C1 segment of cervical spinal cord (tissue), 14 donors: ENCODE measurements around the gene MYD88.

Experiments used
- DNase-seq, 14 donors: peaks; one replicate each; lab custom pipeline; 2025; lab: John Stamatoyannopoulos, UW

Gene MYD88

DNA sequence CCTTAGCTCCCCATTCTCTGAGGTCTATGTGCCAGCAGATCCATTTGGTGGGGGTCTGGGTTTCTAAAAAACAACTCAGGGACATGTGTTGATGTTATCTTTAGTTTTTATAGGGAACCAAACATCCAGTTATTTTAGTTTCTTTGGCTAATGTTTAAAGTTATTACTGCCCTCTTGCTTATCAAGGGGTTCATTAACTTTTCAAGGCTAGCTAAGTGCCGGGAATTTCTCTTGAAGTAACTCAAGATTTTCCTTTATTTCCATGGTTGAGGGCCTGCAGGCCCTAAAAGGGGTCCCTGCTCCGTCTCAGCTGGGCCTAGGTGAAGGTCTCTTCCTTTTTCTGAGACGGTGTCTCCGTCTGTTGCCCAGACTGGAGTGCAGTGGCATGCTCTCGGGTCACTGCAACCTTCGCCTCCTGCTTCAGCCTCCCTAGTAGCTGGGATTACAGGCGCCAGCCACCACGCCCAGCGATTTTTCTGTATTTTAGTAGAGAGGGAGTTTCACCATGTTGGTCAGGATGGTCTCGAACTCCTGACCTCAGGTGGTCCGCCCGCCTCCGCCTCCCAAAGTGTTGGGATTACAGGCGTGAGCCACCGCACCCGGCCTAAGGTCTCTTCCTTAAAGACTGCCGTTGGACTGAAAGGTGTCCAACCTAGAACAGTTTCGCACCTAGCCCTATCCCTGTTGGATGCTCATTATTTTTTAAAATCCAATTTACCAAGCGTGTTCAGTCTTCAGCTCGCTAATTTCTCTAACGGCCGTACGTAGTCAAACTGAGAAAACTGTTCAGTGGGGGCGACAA, 25.6 kb downstream of the MYD88 start:
- peak in 1 of 14 donors; percentile 45 for DNase-seq

GRCh38 chr3:38164643-38164951, 26.1 kb downstream of the MYD88 start:
- DNase-seq = no peak

GRCh38 chr3:38164952-38165721, 26.7 kb downstream of the MYD88 start, which contains the start of gene OXSR1:
Gene OXSR1 (plus strand): TSS chr3:38165537. CDS start chr3:38165877, 340 bp downstream.
- peak; percentile 87 to 100 (median 98) for DNase-seq

DNA sequence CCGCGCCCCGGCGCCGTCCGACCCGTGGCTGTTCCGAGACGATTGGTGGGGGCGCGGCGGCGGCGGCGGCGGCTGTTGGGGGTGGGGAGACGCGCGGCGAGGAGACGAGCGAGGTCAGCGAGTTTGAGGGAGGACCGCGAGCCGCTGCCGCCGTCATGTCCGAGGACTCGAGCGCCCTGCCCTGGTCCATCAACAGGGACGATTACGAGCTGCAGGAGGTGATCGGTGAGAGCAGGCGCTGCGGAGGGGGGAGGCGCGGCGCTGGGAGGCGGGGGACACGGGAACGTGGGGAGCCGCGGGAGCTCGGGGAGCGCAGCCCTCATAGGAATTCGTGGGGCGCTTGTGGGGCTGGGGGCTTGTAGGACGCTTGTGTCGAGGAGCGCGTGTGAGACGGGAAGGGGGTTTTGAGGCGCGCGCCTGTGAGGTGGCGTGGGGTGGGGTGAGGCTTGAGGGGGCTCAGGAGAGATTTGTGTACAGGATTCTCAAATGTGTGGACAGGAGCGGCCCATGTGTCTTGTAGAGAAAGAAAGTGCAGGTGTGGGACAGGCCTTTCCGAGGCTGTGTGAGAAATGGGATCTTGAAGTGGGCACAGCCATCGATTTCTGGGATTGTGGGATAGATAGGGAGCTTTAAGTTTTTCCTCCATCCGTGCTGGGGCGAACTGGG, 27.4 kb downstream of the MYD88 start:
- peak in 6 of 14 donors; percentile 40 to 79 (median 60) for DNase-seq

DNA sequence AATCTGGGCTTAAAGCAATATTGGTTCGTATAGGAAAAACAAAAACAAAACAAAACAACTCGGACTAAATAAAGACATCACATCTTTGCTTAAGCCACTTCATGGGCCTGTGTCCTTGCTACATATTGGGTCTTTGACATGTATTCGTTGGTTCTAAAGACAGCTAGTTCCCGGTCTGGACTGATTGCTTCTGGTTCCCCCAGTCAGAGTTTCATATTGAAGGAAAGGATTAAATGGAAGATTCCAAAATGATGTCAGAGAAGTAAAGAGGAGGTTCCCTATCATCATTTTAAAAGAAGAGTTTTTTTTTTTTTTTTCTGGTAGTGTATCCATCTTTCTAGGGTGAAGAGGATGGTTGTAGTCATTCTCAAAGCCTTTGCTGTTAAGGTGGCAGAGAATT, 29.1 kb downstream of the MYD88 start:
- no peak for DNase-seq

DNA sequence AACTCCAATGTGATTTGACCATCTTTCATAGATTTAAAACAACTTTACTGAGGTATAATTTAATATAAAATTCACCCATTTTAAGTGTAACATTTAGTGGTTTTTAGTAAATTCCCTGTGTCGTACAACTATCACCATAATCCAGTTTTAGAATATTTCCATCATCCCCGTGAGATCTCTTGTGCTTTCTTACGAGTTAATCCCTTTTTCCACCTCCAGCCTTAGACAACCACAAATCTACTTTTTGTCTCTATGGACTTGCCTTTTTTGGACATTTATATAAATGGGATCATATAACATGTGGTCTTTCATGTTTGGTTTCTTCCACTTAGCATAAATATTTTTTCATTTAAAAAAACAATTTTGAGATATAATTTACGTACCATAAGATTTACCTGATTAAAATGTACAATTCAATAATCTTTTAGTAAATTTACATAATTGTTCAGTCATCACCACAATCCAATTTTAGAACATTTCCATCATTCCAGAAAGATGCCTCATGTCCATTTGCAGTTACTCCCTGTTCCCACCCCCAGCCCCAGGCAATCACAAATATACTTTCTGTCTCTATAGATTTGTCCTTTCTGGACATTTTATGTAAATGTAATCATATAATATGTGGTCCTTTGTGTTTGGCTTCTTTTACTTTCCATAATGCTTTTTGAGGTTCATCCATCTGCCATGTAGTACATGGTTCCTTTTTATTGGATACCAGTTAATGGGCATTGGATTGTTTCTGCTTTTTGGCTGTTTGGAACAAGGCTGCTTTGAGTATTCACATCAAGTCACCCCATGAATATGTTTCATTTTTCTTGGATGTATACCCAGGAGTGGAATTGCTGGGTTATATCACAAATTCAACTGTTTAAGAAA, 29.9 kb downstream of the MYD88 start:
- no peak for DNase-seq

DNA sequence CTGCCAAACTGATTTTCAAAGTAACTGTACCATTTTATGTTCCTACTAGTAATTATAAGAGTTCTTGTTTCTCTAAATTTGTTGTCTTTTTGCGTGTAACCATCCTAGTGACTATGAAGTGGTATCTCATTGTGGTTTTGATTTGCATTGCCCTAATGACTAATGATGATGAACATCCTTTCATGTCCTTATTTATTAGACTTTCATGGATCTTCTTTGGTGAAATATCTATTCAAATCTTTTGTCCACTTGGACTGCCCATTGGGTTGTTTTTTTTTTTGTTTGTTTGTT, 30.5 kb downstream of the MYD88 start:
- no peak for DNase-seq

GRCh38 chr3:38170722-38171121, 32.3 kb downstream of the MYD88 start:
- no peak for DNase-seq

DNA sequence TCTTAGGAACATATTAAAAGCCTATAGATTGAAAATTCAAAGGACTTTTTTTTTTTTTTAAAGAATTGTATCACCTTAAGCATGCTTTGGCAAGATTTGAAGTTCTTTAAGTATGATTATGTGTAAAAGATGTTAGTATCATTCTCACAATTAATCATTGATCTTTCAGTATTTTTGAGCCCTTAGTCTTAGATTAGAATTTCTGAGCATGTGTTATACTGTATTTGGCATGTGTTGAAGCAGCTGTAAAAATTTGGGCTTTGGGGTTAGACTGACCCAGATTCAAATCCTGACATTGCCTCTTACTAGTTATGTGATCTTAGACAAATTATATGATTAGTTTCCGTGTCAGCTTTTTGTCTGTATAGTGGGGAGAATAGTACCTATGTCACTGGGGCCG, 33.2 kb downstream of the MYD88 start:
- no peak for DNase-seq

DNA sequence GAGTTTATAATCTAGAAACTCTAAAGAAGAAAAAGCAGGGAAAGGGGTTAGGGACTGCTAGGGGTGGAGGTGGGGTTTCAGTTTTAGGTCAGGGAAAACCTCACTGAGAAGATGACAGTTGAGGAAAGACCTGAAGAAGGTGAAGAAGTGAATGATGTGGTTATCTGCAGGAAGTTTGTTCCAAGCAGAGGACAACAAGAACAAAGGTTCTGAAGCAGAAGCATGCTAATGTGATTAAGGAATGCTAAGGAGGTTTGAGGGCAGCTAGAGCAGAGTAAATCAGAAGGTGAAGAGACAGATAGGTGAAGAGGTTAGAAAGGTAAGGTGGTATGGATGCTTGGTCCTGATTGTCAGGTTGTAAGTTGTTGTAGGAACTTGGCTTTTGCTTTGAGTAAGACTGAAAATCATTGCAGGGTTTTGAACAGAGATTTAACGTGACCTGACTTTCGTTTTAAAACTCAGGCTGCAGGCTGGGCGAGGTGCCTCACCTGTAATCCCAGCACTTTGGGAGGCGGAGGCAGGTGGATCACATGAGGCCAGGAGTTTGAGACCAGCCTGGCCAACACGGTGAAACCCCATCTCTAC, 35.5 kb downstream of the MYD88 start:
- no peak for DNase-seq

DNA sequence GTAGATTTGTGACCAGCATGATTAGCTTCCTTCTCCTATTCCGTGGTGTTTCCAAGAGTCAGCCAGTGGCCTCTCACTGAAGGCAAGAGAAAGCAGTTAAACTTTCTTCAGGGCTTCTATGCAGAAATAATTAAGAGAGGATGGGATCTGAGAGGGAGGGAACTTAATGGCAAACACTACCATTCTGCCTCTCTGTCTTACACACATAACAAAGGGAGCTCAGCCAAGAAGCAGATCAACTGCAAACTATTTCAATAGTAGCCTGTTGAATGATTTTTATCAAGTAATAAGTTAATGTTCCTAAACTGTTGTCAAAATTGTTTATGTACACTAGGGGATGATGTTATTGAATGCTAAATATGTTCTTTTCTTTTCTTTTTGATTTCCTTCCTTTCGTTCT, 38.7 kb downstream of the MYD88 start:
- no peak for DNase-seq

- no peak for DNase-seq
Measured at GRCh38 chr3:38186781-38187180, 48.3 kb downstream of the MYD88 start.

- DNase-seq = no peak
Measured at GRCh38 chr3:38190481-38190881, 52.0 kb downstream of the MYD88 start.
